GM13977 (cell line): Measurements from ENCODE around the gene TMEM98.
"Not testable (repeated sequence)": the region's sequence is repeated elsewhere in the genome, so short reads cannot be mapped to it uniquely, and the experiment has no call there.

Experiments
- DNase-seq: peaks from one replicate; pipeline ENCODE4 v3.0.0; 2012; ENCODE audit warnings: low spot score
- in situ Hi-C: fragments of 300-500 bp; cut with MboI; formaldehyde crosslinking; loops from one replicate; pipeline ENCODE4 v1.12.0; 2022; ENCODE audit warnings: low sequenced_read_pairs, low pct_unique_long_range_greater_than_20kb, mixed read lengths, inconsistent platforms; ENCODE audit not compliant: unreplicated experiment
- TF ChIP-seq, protein P1 (sequence below): IDR thresholded peaks from 2 replicates; pipeline ENCODE4 v1.5.1; 2012; ENCODE audit warnings: mild to moderate bottlenecking, control low read depth; ENCODE audit not compliant: insufficient read depth; ENCODE audit errors: extremely low read depth, missing control alignments

TMEM98 gene

DNA sequence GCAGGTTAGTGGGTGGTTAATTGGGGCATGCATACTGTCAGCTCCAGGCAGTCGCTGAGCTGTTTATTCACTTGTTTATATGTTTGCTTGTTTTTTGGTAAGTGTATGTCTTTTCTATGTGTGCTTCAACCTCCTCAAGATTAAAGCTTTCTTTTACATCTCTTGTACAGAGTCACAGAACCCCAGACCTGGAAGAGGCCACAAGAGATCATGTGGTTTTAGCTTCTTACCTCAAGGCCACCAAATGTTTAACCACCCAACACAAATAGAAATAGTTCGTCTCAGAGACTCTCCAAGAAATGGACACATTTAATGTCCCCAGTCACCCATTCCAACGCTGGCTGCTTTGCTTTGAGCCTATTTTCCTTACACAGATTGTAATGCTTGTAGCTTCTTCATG is 11.8 kb upstream of the TMEM98 start:
- TF ChIP-seq, protein P1, sequence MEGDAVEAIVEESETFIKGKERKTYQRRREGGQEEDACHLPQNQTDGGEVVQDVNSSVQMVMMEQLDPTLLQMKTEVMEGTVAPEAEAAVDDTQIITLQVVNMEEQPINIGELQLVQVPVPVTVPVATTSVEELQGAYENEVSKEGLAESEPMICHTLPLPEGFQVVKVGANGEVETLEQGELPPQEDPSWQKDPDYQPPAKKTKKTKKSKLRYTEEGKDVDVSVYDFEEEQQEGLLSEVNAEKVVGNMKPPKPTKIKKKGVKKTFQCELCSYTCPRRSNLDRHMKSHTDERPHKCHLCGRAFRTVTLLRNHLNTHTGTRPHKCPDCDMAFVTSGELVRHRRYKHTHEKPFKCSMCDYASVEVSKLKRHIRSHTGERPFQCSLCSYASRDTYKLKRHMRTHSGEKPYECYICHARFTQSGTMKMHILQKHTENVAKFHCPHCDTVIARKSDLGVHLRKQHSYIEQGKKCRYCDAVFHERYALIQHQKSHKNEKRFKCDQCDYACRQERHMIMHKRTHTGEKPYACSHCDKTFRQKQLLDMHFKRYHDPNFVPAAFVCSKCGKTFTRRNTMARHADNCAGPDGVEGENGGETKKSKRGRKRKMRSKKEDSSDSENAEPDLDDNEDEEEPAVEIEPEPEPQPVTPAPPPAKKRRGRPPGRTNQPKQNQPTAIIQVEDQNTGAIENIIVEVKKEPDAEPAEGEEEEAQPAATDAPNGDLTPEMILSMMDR: no peak
- in situ Hi-C loops: no loop called here
- no peak for DNase-seq

DNA sequence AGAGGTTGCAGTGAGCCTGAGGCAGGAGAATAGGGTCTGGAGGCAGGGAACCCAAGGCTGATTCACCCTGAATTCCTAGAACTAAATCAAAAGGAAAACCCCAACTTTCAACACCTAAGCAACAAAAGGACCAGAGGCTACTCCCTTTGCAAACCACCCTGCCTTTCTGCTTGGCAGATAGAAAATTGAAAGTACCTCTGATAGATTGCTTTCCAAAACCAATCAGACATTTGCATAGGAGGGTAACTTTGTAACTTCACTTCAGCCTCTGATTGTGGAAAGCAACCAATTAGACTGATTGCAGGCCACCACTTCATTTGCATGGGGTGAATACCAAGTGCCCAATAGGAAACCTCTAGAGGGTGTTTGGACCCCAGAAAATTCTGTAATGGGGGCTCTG is 10.9 kb upstream of the TMEM98 start:
- TF ChIP-seq, protein P1: no peak
- in situ Hi-C loops: no loop called here
- DNase-seq: no peak

GRCh38 chr17:32917842-32918241 is 10.1 kb upstream of the TMEM98 start:
- in situ Hi-C loops: no loop called here
- DNase-seq: no peak
- TF ChIP-seq, protein P1: no peak

DNA sequence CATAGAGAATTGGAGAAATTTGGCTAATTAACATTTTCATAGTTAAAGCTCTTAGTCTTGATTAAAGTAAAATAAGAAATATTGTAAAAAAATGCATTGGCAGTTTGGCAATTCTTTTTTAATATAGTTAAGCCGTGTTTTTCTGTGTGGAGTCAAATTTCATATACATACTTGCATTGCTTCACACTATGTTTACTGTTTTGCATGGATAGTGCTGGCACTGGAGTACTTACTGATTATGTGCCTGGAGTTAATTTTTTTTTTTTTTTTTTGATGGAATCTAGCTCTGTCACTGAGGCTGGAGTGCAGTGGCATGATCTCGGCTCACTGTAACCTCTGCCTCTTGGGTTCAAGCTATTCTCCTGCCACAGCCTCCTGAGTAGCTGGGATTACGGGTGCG is 8.1 kb upstream of the TMEM98 start:
- in situ Hi-C loops, DNase-seq: not testable (repeated sequence)

DNA sequence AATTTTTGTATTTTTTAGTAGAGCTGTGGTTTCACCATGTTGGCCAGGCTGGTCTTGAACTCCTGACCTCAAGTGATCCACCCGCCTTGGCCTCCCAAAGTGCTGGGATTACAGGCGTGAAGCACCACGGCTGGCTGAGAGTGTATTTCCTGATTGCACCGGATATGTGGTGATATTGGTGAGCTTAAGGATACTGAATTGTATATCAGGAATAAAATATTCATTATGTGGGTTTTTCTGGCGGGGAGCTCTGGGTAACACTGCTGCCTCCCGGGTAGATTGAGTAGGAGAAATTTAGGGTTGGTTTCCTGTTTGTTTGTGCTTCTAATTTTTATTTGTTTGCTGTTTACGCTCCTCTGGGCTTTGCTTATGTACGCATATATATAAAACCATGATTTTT is 7.7 kb upstream of the TMEM98 start:
- TF ChIP-seq, protein P1: no peak
- no peak for DNase-seq
- in situ Hi-C loops: no loop called here

DNA sequence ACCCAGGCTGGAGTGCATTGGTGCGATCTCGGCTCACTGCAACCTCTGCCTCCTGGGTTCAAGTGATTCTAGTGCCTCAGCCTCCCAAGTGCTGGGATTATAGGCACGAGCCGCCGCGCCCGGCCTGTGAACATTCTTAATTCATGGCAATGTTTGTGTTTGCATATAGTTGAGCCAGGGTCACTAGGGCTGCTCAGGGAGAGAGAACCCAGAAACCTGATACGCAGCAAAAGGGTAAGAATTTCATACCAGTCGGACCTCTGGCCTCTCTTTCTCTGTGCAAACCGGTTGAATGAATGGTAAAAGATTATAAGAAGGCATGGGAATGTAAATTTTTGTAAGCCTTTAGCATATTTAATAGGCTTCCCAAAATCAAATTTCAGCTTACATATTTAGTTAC is 6.9 kb upstream of the TMEM98 start:
- DNase-seq: no peak
- in situ Hi-C loops: no loop called here

GRCh38 chr17:32923905-32924304 is 4.0 kb upstream of the TMEM98 start:
- DNase-seq, in situ Hi-C loops: not testable (repeated sequence)

More for the DNA sequence above, 6.9 kb upstream of the TMEM98 start:
- TF ChIP-seq, protein P1: no peak

DNA sequence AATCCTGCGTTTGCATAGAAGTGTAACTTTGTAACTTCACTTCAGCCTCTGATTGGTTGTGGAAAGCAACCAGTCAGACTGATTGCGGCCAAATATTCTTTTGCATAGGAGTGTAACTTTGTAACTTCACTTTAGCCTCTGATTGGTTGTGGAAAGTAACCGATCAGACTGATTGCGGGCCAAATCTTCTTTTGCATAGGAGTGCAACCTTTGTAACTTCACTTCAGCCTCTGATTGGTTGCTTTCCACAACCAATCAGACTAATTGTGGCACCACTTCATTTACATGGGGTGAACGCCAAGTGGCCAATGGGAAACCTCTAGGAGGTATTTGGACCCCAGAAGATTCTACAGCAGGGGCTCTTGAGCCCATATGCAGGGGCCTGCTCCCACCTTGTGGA is 1.8 kb upstream of the TMEM98 start:
- DNase-seq: no peak
- in situ Hi-C loops: loop anchor here (25.0 kb wide), 1 partner anchor 464 kb away; no protein-coding TSS in a partner anchor
- TF ChIP-seq, protein P1: no peak

GRCh38 chr17:32926789-32927188 is 1.2 kb upstream of the TMEM98 start:
- DNase-seq: not testable (repeated sequence)
- in situ Hi-C loops: loop anchor here (25.0 kb wide), 1 partner anchor 464 kb away; no protein-coding TSS in a partner anchor
